GM15510 (cell line): ENCODE data around the gene MYO1B.

Source experiments
- POLR2A ChIP-seq: IDR thresholded peaks from 3 replicates; pipeline ENCODE4 v1.6.1; 2011; ENCODE audit warnings: borderline replicate concordance; ENCODE audit not compliant: insufficient read length; ENCODE audit errors: extremely low read depth

The MYO1B gene

GRCh38 chr2:191245869-191246531, 796 bp downstream of the MYO1B start:
- TF ChIP-seq POLR2A, result no peak

- no peak for TF ChIP-seq POLR2A
These were observed 1.7 kb downstream of the MYO1B start for GRCh38 chr2:191246820-191247380.

- no peak for TF ChIP-seq POLR2A
These were observed 2.3 kb downstream of the MYO1B start for GRCh38 chr2:191247381-191248057.

DNA sequence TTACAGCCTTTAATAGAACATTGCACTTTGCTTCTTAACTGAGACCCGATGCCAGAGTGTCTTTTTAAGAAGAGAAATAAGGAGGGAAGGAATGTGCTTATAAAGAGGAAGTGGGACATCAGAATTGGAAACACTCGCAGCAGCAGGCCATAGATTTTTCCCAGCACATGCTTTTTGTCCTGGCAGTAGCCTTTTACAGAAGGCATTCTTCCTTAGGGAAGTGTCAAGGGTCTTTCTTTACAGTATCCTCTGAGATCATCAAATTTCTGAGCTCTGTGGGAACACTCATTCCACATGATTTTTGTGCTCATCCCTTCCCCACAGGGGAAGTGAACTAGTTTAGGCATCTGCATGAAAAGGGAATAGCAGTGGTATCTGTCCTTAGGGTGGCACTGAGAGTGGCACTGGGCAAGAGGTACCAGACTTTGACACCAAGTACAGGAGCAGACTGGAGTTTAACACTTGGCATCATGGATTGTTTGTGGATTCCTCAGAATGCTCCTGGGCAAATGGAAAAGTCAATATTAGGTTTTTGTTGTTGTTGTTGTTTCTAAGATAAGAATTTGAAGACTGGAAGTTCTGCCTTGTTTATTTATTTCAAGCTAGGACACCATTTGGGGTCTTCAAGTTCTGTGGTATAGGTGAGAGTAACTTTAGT, 4.1 kb downstream of the MYO1B start:
- TF ChIP-seq POLR2A, result no peak

DNA sequence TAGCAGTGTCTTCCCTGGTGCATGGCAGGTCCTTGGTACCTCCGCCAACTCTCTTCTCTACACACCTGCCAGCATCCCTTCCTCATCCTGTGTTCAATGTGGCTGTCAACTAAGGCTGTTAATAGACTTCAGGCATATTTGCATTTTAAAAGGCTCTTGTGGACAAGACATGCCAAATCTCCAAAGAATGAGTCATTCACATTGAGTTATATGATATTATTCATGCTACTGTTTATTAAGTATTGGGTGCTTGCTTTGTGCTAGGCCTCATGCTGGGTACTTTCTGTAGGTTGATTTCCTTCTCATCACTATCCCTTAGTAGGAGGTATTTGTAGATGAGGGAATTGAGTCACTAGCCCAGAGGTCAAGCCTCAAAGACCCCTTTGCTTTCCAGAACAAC, 5.2 kb downstream of the MYO1B start:
- TF ChIP-seq POLR2A, result no peak

DNA sequence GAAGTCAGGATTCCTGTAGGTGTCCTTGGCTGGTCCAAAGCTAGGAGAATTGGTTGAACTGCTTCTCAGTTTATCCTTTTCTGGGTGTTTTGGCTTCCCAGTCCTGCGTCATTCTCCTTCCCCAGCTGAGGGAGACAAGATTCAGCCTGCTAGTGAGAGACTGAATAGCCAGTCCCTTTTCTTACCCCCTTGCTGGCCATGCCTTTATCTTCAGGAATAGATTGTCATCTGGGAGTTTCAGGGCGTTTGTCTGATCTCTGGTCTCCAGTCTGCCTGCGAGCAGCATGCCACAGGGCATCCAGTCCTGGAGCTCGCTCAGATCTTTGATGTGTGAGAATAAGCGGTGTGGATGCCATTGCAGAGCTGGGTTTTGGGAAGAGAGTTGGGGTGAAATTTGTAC, 5.8 kb downstream of the MYO1B start:
- no peak for TF ChIP-seq POLR2A

- no peak for TF ChIP-seq POLR2A
These were observed 7.5 kb downstream of the MYO1B start for GRCh38 chr2:191252699-191253098.

DNA sequence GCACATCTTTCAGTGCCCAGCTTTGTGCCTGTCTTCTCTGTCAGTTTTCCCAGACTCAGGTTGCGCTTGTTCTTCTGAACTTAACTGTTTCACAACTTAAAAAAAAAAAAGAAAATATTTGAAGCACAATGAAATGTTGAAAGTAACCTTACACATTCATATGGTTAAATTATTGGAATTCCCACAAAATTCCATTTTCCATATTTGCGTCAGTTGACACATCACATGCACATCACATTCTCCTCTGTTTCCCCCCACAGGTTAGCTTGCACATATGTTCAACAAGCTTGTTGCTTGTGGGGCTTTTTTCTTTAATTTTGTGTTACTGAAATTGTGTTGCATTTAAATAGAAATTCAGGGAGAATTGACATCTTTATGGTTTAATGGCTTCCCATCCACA, 8.3 kb downstream of the MYO1B start:
- no peak for TF ChIP-seq POLR2A

- TF ChIP-seq POLR2A, result no peak
These were observed 10.1 kb downstream of the MYO1B start for GRCh38 chr2:191255271-191255670.

GRCh38 chr2:191255756-191256312, 10.6 kb downstream of the MYO1B start:
- no peak for TF ChIP-seq POLR2A

GRCh38 chr2:191257934-191258333, 12.7 kb downstream of the MYO1B start:
- no peak for TF ChIP-seq POLR2A

DNA sequence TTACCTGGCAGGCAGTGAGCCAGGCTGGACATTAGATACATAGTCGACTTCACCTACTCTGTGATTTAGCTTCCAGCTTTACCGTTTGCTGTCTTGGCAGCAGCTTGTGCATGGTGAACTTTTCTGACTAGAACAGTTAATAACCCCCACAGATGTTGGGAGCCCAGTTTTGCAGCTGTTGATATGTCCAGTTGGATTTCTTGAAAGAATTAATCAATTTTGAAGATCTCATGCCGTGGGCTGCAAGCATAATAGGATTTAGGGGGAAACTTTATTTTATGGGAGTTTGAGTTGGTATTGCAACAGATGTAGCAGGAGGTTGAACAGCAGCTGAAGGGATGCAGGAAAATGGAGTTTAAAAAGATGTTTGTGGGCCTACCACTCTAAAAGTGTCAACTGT, 13.8 kb downstream of the MYO1B start:
- TF ChIP-seq POLR2A, result no peak

- no peak for TF ChIP-seq POLR2A
These were observed 17.2 kb downstream of the MYO1B start for GRCh38 chr2:191262436-191262835.

GRCh38 chr2:191263050-191263449, 17.8 kb downstream of the MYO1B start:
- TF ChIP-seq POLR2A, result no peak

- TF ChIP-seq POLR2A, result no peak
These were observed 19.5 kb downstream of the MYO1B start for GRCh38 chr2:191264647-191265081.
